ENCODE measurements around the gene C11orf52.
"Not testable (repeated sequence)": the region's sequence is repeated elsewhere in the genome, so short reads cannot be mapped to it uniquely, and the experiment has no call there.

Gene C11orf52

GRCh38 chr11:111913031-111913861, 5.5 kb upstream of the C11orf52 start:
- DNase-seq (ENCODE audit: low read depth), result no peak

- peak; percentile 72 for DNase-seq (ENCODE audit: low read depth)
Measured at GRCh38 chr11:111913997-111914396, 4.7 kb upstream of the C11orf52 start.

- no peak for DNase-seq (ENCODE audit: low read depth)
Measured at GRCh38 chr11:111916768-111917167, 1.9 kb upstream of the C11orf52 start.

DNA sequence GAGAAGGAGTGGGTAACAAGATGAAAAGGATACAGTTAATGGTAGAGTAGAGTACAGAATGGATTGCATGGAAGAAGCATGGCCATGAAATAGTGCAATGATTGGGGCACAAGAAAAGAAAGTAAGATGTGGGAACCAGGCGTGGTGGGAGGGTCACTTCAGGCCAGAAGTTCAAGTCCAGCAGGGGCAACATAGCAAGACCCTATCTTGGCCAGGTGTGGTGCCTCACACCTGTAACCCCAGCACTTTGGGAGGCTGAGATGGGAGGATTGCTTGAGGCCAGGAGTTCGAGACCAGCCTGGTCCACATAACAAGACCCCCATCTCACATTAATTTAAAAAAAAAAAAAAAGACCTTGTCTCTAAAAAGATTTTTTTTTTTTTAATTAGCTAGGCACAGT, 1.4 kb upstream of the C11orf52 start:
- DNase-seq (ENCODE audit: low read depth), result no peak

- no peak for DNase-seq (ENCODE audit: low read depth)
Measured at GRCh38 chr11:111917788-111918187, 925 bp upstream of the C11orf52 start.

- DNase-seq (ENCODE audit: low read depth), result no peak
Measured at GRCh38 chr11:111920908-111921307, 2.2 kb downstream of the C11orf52 start.

DNA sequence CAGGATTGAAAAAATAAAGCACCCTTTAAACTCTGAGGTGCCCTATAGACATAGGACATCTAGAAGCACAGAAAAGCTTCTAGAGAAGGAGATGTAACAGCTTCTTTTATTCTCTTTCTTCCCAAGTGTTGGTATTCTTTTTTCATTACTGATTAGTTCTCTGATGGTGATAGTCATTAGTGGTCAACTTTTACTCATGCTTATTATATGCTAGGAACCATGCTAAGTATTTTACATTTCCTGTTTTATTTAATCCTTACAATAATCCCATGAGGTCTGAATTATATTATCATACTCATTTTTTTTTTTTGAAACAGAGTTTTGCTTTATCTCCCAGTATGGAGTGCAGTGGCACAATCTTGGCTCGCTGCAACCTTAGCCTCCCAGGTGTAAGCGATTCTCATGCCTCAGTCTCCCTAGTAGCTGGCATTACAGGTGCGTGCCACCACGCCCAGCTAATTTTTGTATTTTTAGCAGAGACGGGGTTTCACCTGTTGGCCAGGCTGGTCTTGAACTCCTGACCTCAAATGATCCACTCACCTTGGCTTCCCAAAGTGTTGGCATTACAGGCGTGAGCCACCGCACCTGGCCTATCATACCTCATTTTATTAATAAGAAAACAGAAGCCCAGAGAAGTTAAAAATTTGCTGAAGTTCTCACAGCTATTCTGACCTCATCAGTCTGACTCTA, 3.0 kb downstream of the C11orf52 start:
- DNase-seq (ENCODE audit: low read depth), result no peak

DNA sequence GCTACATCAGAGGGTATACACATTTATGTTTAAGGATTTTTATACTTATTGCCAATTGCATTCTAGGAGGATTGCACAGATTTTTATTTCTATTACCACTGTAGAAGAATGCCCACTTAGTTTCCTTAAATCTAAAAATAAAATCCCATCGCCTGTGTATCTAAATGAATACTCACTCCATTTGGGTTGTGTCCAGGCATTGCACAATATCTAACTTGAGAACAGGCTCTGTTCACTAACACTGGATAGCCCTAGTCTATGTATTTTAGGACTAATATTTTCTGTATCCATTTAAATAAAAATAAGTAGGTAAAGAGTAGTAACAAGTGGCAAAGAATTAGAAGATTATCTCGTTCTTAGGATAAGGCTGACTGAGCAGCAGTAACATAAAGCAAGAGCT, 4.1 kb downstream of the C11orf52 start:
- no peak for DNase-seq (ENCODE audit: low read depth)

DNA sequence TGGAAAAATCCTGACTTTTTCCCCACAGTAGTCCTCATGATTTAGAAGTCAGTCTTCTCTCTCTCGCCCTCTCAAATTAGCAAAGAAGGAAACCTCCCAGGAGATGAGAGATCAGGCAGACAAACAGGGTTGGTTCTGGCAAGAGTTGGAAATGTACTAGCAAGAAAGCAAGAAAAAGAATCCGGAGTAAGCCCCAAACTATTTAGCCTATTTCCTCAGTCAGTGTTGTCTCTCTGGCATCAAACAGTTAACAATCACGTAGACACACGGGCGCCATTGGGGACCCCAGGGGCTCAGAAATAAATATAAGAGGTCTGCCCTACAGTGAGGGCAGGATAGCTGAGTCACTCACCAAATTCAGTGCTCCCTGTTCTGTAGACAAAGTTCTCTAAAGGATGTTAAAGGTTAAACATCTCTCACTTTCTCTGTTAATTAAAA, 4.7 kb downstream of the C11orf52 start:
- DNase-seq (ENCODE audit: low read depth), result no peak

GRCh38 chr11:111923951-111924350, 5.2 kb downstream of the C11orf52 start:
- no peak for DNase-seq (ENCODE audit: low read depth)

DNA sequence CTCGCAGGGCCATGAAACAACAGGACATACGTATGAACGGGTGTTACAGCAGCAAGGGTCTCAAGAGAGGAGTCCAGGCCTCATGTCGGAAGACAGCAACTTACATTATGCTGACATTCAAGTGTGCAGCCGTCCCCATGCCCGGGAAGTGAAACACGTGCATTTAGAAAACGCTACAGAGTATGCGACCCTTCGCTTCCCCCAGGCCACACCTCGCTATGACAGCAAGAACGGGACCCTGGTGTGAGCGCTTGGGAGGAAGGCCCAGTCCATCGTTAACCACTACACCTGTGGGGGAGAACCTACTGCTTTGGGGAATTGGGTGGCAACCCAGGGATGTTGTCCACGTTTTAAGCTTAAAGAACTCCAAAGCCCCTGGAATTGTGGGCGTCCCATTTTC, 7.2 kb downstream of the C11orf52 start:
- DNase-seq (ENCODE audit: low read depth), result no peak

DNA sequence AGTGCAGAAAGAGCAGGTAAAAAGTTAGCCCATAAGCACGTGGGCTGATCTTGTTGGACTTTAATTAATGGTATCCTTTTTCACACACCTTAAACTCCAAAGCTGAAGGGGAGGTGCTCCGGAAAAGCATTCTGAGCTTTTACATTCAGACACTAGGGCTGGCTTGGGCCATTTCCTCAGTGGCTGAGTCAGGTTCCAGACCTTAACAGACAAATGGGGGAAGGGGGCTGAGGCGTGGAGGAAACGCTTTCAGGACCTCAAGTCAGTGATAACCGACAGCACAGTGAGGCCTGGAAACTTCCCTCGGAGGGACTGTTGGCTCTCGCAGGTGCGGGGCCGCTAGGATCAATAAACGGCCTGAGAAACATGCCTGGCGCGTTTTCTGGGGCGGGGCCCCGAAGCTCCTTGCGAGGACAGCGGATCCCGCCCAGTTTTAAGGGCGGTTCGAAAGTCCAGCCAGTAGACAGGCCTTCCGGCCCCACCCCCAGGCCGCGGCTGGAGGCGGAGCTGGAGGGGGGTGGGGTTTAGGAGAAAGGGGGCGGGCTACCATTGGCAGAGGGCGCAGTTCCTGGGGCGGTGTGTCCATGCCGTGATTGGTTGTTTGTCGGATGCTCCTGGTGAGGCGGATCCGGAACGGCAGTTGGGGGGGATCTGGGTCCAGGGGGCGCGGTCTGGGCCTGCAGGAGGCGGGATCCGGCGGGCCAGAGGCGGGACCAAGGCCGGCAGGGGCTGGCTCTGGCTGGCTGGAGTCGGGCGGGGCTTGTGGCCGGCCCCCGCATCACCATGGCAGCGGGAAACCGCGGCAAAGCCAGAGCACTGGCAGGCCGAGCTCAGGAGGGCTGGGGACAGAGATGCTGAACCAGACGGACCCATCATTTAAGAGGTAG, 8.0 kb downstream of the C11orf52 start:
- DNase-seq (ENCODE audit: low read depth), result peak; percentile 78

DNA sequence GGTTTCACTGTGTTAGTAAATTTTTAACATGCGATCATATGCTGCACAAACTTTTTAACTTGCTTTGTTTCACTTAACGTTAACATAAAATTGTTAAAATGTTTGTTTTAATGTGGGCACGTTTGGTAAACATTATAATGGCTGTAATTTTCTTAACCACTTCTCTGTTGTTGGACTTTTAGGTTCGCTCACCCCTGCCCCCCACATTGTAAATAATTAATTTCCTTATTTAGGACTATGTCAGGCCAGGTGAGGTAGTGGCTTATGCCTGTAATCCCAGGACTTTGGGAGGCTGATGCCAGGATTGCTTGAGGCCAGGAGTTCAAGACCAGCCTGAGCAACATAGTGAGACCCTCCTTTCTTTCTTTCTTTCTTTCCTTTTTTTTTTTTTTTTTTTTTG, 11.8 kb downstream of the C11orf52 start:
- no peak for DNase-seq (ENCODE audit: low read depth)

GRCh38 chr11:111932611-111932950, 13.9 kb downstream of the C11orf52 start:
- no peak for DNase-seq (ENCODE audit: low read depth)

GRCh38 chr11:111933176-111933575, 14.5 kb downstream of the C11orf52 start:
- not testable (repeated sequence) for DNase-seq (ENCODE audit: low read depth)

- no peak for DNase-seq (ENCODE audit: low read depth)
Measured at GRCh38 chr11:111933872-111934271, 15.2 kb downstream of the C11orf52 start.

GRCh38 chr11:111934306-111934705, 15.6 kb downstream of the C11orf52 start:
- no peak for DNase-seq (ENCODE audit: low read depth)

DNA sequence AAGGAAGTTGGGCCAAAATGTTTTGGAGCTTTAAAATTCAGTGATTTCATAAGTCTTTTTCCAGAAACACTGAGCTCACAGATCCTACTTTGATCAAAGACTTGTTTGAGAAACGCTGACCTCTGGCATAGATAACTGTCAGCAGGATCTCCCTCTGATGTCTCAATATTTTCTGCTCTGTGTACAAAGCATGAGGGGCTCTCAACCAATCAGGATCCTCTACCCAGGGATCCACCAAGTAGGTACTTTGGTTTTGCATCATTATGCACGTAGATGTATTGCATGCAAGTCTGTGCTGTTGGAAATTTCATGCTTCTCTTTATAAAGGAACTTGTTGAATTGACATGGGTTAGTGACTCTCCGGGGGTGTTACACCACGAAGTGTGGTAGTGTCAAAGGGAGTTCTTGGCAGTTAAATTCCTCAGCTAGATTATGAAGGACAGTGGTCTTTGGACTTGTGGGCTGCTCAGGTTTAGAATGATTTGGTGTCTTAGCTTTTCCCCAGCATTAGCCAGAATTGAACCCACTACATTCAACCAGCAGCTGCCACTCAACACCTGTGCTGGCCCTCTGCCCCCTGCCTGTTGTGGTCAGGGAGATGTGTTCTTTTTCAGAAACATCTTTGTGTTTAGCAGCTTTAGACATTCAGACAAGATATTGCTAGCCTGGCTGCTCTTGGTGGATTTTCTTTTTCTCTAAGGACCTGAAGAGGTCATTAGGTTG, 16.8 kb downstream of the C11orf52 start:
- no peak for DNase-seq (ENCODE audit: low read depth)

DNA sequence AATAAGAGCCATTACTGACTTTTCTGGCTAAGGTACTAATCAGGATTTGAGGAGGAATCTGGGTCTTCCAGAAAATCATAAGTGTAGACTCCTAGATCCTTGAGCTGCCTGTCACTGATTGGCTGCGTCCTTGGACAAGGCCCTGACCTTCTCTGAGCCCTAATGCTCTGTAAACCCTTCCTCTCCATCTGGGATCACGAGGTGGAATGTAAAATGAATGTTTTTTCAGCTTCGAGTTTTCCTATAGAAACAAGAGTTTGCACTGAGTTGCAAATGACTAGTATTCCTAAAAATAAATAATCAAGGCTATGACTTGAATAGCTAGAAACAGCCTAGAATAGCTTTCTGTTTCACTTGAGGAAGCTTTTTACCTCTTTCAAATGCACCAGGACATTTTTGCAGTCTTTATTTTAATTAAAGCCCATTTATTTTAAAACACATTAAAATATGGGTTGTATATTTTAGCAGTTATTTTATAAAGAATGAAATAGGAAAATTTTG, 17.4 kb downstream of the C11orf52 start:
- no peak for DNase-seq (ENCODE audit: low read depth)

GRCh38 chr11:111937461-111937769, 18.7 kb downstream of the C11orf52 start:
- DNase-seq (ENCODE audit: low read depth), result no peak

GRCh38 chr11:111937844-111938243, 19.1 kb downstream of the C11orf52 start:
- DNase-seq (ENCODE audit: low read depth), result no peak

DNA sequence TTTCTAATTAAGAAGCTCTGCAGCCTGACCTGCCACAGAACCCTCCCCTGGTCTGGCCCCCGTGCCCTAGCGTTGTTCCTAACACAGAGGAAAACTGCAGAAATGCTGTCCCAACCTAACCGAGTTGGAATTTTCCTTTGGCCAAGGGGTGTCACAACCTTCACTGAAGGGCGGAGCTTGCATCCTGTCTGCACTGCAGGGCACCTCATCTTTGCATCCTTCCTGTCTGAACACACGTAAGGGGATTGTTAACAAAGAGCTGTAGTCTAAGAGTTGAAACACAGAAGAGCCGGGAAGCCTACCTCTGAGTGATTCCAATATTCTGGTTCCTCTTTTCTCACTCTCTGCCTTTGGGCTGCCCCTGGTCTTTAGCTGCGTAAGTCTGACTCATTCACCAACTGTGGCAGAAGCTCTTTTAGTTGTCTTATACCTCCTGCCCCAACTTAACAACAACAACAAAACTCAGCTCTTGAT, 20.0 kb downstream of the C11orf52 start:
- DNase-seq (ENCODE audit: low read depth), result no peak
